Measurements from ENCODE around the gene THUMPD3. TPM values are rescaled to one million over a fixed set of nuclear protein-coding genes. Genes with fewer than 3 reads are reported as not detected.

Gene THUMPD3
- total RNA-seq, 1 donor from 2014 or later = 43.0 TPM

GRCh38 chr3:9415485-9416138 lies 52.8 kb downstream of the THUMPD3 start:
- no peak for DNase-seq (ENCODE audit: low spot score)

- no peak for DNase-seq (ENCODE audit: low spot score)
These were observed 53.4 kb downstream of the THUMPD3 start for GRCh38 chr3:9416139-9416780.

DNA sequence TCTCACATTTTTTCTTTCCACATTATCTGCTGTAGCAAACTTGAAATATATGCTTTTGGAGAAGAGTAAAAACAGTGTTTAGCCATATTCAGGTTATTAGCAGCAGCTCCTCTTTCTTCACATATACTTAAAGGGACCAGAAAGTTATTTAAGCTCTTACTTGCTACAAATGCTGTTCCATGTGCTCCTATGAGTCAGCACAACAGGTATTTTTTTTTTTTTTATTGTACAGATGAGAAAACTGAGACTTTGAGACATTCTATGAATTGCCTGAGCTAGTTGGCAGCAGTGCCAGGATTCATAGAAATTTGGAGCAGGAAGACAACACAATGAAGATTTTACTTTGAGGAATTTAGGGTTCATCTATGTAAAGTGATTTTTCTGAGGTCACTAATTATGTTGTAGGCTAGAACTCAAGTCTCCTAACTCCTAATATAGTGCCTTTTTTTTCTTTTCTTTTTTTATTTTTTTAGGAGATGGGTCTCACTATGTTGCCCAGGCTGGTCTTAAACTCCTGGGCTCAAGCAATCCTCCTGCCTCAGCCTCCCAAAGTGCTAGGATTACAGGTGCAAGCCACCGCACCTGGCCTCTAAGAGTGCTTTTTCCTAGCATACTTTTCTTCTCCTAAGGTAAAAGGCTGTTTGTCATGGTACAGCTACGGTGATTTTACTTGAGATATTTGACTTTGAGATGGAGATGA lies 58.1 kb downstream of the THUMPD3 start:
- no peak for DNase-seq (ENCODE audit: low spot score)

GRCh38 chr3:9422712-9423424 lies 60.0 kb downstream of the THUMPD3 start:
- DNase-seq (ENCODE audit: low spot score) = no peak

DNA sequence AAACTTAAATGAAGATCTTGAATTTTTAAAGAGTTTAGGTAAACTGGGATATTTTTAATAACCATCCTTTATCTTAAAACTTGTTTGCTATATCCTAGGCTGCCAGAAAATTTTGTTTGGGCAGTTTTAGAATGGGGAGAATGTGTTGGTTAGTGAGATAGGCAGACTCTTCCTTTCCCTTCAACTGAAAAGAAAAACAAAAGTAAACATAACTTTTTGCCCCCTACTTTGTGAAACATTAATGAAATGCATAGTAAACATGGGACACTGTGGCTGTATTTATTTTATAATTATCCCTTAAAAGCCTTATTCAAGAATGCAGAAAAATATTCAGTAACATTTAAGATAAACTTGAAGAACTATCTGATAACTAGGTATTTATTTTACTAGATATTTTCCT lies 65.6 kb downstream of the THUMPD3 start:
- DNase-seq (ENCODE audit: low spot score) = no peak

- DNase-seq (ENCODE audit: low spot score) = no peak
These were observed 67.9 kb downstream of the THUMPD3 start for GRCh38 chr3:9430733-9431132.

- no peak for DNase-seq (ENCODE audit: low spot score)
These were observed 71.0 kb downstream of the THUMPD3 start for GRCh38 chr3:9433627-9434521.

GRCh38 chr3:9435316-9435715 lies 72.5 kb downstream of the THUMPD3 start:
- DNase-seq (ENCODE audit: low spot score) = no peak

Other genes with a start within 250 kb of the THUMPD3 start
- 2.7 TPM for gene SRGAP3, start 113.4 kb upstream of the THUMPD3 start, total RNA-seq
- 127 TPM for gene SETD5, start 34.6 kb downstream of the THUMPD3 start, total RNA-seq
- gene LHFPL4, start 190.8 kb downstream of the THUMPD3 start, total RNA-seq = not detected

Data from mesenteric fat pad (tissue), 1 donor.